ENCODE results near the gene MDM2.

Gene MDM2

GRCh38 chr12:68880660-68881325, 72.8 kb downstream of the MDM2 start:
- no peak for DNase-seq

- no peak for DNase-seq
Observed at GRCh38 chr12:68882251-68882964, 74.4 kb downstream of the MDM2 start.

DNA sequence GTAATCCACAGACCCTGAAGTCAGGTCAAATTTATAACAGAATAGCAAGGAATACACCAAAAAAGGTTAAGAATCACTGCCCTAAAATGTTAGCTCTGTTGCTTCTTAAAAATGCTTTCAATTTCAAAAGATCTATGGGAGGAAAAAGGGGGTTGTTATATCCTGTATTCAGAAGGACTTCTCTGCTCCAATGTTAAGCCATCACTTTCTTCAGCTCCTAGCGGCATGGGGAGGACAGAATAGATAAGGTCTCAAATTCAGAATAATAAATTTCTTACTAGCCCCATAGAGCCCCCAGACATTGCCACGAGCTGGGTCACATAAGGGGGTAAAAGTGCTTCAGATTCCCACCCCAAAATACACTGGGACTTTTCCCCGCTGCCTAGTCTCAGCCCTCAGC, 75.2 kb downstream of the MDM2 start:
- no peak for DNase-seq

DNA sequence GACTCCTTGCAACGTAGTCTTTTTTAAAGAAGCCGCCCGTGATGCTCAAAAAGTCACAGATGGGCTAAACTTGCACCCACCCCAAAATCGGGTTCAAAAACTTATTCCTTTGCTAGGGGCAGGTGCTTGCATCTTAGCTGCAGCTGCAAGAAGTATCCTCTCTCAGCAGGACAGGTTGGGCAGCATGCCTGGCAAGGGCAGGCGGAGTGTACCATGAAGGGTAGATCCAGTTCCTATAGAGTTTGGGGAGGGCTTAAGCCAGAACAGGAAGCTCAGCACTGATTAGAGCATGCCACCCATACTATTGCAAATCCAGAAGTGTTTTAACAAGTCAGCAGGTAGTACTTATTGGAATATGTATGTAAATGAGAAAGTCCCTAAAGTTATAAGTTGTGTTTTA, 76.3 kb downstream of the MDM2 start:
- DNase-seq, result no peak

GRCh38 chr12:68885381-68885780, 77.4 kb downstream of the MDM2 start:
- no peak for DNase-seq

- no peak for DNase-seq
Observed at GRCh38 chr12:68886636-68887572, 78.9 kb downstream of the MDM2 start.

GRCh38 chr12:68887641-68888040, 79.7 kb downstream of the MDM2 start:
- no peak for DNase-seq

DNA sequence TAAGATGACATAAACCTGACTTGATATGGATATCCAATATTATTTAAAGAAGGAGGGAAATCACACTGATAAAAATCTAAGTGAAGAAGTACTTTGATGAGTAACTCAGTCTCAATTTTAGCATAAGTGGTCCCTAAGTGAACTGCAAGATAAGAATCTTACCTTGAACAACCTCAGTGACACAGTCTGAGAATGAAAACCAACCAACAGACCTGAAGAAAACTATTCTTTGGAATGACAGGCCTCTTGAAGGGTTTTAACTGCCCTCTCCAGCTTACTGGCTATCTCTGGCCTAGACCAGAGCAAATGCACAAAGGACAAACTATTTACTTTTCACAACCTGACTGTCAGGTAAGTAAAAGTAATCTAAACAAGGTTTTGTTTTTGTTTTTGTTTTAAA, 80.3 kb downstream of the MDM2 start:
- no peak for DNase-seq

- DNase-seq, result no peak
Observed at GRCh38 chr12:68890701-68891113, 82.7 kb downstream of the MDM2 start.

- DNase-seq, result no peak
Observed at GRCh38 chr12:68891141-68891540, 83.2 kb downstream of the MDM2 start.

DNA sequence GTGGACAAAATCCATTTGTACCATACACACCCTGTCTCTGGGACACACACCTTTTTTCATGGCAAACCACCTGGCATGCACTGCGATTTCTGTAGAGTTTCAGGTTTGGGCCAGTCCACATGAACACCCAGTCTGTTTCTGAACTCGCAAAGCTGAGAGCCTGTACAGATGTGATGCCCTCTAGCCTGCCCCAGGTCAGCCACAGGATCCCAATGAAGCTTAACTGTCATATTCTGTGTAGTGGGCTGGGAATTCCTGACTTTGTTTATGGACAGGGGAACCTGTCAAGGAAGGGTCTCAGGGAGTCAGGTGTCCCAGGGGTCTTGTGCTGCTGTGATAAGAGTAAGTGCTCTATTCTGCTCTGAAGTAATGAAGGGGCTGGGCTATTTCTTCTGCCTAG, 85.2 kb downstream of the MDM2 start:
- no peak for DNase-seq

DNA sequence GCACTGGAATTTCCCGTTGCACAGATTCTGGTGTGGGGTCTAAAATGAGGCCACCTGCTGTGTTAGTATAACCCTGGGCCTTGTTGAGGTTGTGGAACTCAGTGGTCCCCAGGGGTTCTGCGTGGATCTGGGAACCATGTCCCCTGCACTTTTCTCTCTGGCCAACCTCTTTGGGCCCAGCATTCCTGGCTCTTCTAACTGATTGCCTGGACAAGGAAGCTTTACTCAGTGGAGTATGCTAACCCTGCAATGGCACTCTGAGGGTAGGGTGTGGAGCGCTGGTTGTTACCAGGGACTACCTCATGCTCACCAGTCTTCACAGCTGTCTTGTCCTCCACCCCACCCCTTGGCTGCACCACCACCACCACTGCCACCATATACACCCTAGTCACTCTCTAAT, 85.8 kb downstream of the MDM2 start:
- DNase-seq, result no peak

DNA sequence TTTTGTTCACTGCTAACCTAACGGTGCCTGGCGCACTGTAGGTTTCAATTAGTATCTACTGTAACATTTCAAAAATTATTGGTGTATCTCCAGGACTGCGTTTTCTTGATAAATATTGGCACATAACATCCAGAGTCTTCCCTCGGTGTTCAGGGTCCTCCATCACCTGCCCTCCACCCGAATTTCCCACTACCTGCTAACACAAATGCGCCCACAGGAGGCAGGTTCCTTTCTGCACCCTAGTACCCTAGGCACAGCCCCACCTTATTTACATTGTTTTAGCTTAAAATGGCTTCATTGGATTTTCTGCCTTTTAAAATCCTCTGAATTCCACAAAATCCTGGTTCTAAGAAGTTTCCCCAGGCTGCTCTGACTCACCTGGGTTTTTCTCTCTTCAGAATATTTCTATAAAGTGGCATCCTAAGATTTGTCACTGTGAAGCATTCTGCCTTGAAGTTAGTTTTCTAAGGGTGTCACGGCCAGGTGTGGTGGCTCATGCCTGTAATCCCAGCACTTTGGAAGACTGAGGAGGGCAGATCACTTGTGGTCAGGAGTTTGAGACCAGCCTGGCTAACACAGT, 86.4 kb downstream of the MDM2 start:
- no peak for DNase-seq

GRCh38 chr12:68896881-68897540, 89.0 kb downstream of the MDM2 start:
- no peak for DNase-seq

GRCh38 chr12:68899251-68899771, 91.3 kb downstream of the MDM2 start:
- no peak for DNase-seq

GRCh38 chr12:68900241-68900640, 92.3 kb downstream of the MDM2 start:
- no peak for DNase-seq

Measured in C1 segment of cervical spinal cord (tissue), 14 donors.